GM12878 (cell line): Measurements from ENCODE around the gene TMEM30A.

Experiments
- CREM ChIP-seq: IDR thresholded peaks from 2 replicates; pipeline ENCODE4 v1.6.1; 2014; ENCODE audit warnings: antibody characterized with exemption, low read depth
- CTCF ChIP-seq, 3 experiments: IDR thresholded peaks in 2 of 3; conservative IDR thresholded peaks in 1 of 3; 2 replicates each; pipeline ENCODE4 v1.5.1; 2011; ENCODE audit warnings: low read depth in 3 of 3, low read length in 3 of 3, mild to moderate bottlenecking in 3 of 3, control low read depth in 2 of 3, moderate library complexity in 2 of 3, inconsistent platforms in 1 of 3, mixed read lengths in 1 of 3; ENCODE audit not compliant: control insufficient read depth in 2 of 3, insufficient read depth in 1 of 3; ENCODE audit errors: extremely low read depth in 1 of 3
- ETV6 ChIP-seq, 2 experiments: fragments of 450-650 bp in 1 of 2; IDR thresholded peaks in 1 of 2; conservative IDR thresholded peaks in 1 of 2; 2 replicates each; pipeline ENCODE4 v1.6.1; 2014; ENCODE audit warnings: antibody characterized with exemption in 1 of 2, borderline replicate concordance in 1 of 2, low read depth in 1 of 2, mild to moderate bottlenecking in 1 of 2, moderate library complexity in 1 of 2
- EZH2 ChIP-seq: IDR thresholded peaks from 2 replicates; pipeline ENCODE4 v1.6.1; 2012; ENCODE audit warnings: low read depth, mild to moderate bottlenecking, control low read depth, inconsistent platforms, low read length, borderline replicate concordance; ENCODE audit not compliant: control insufficient read depth
- GABPA ChIP-seq: IDR thresholded peaks from 2 replicates; pipeline ENCODE4 v1.6.1; 2014; ENCODE audit warnings: antibody characterized with exemption, low read depth, mild to moderate bottlenecking, inconsistent platforms
- MYC ChIP-seq: IDR thresholded peaks from 2 replicates; pipeline ENCODE4 v1.6.1; 2011; ENCODE audit warnings: mild to moderate bottlenecking, low read length, moderate library complexity, inconsistent platforms; ENCODE audit not compliant: insufficient read depth, insufficient replicate concordance, insufficient read length, severe bottlenecking
- NFIC ChIP-seq: IDR thresholded peaks from 2 replicates; pipeline ENCODE4 v1.6.1; 2012; ENCODE audit warnings: low read depth, mild to moderate bottlenecking, inconsistent platforms, low read length, moderate library complexity
- POLR2A ChIP-seq: IDR thresholded peaks from 2 replicates; pipeline ENCODE4 v1.6.1; 2011; ENCODE audit warnings: low read depth, mild to moderate bottlenecking, low read length
- POLR2AphosphoS2 ChIP-seq: IDR thresholded peaks from 2 replicates; pipeline ENCODE4 v1.6.1; 2011; ENCODE audit warnings: low read depth, mild to moderate bottlenecking, low read length, improper control_type of control experiment, moderate library complexity
- POLR2AphosphoS5 ChIP-seq: IDR thresholded peaks from 2 replicates; pipeline ENCODE4 v1.6.1; 2011; ENCODE audit warnings: mild to moderate bottlenecking, low read length, inconsistent platforms
- TAF1 ChIP-seq: IDR thresholded peaks from 2 replicates; pipeline ENCODE4 v1.6.1; 2011; ENCODE audit warnings: mild to moderate bottlenecking, low read depth, low read length, borderline replicate concordance
- YY1 ChIP-seq: IDR thresholded peaks from 2 replicates; pipeline ENCODE4 v1.6.1; 2011; ENCODE audit warnings: low read depth, mild to moderate bottlenecking, low read length

- TF ChIP-seq POLR2AphosphoS5 (no peak), YY1 (no peak), ETV6 (conservative IDR thresholded peaks at IDR 0.05 in 1 of 2, IDR thresholded peaks at IDR 0.05 in 1 of 2; ENCODE audit: borderline replicate concordance in 1 of 2, low read depth in 1 of 2) (no peak), POLR2A (no peak), EZH2 (no peak), MYC (no peak), CTCF (IDR thresholded peaks at IDR 0.05 in 2 of 3, conservative IDR thresholded peaks at IDR 0.05 in 1 of 3; ENCODE audit: control insufficient read depth in 2 of 3, extremely low read depth in 1 of 3, insufficient read depth in 1 of 3, low read depth in 3 of 3, low read length in 3 of 3) (no peak), NFIC (no peak), CREM (no peak), POLR2AphosphoS2 (no peak), TAF1 (no peak), GABPA (no peak)
Measured at GRCh38 chr6:75275067-75275466, 9.5 kb downstream of the TMEM30A start.
